Measurements from ENCODE around the gene VILL. TPM values are rescaled to one million over a fixed set of nuclear protein-coding genes. Genes with fewer than 3 reads are reported as not detected.

The VILL gene
- total RNA-seq, 1 donor from 2014 or later: 13.7 TPM

- no peak for DNase-seq (ENCODE audit: low spot score)
- H3K4me1 Mint-ChIP-seq (ENCODE audit: unreplicated experiment): peaks cover 15% of the 10 kb centered on the region
- no peaks in the 10 kb centered on the region for H3K9me3 Mint-ChIP-seq (ENCODE audit: unreplicated experiment)
- TF ChIP-seq CTCF (IDR thresholded peaks at IDR 0.05; ENCODE audit: unreplicated experiment): no peak
- H3K27ac Mint-ChIP-seq (ENCODE audit: unreplicated experiment): no peak overlapping the region
- no peak overlapping the region for H3K4me3 Mint-ChIP-seq (ENCODE audit: unreplicated experiment)
- H3K27me3 Mint-ChIP-seq (ENCODE audit: unreplicated experiment): peaks cover 28% of the 10 kb centered on the region
- H3K36me3 Mint-ChIP-seq (ENCODE audit: low read depth, unreplicated experiment): peaks cover 4% of the 10 kb centered on the region
Observed at GRCh38 chr3:38036286-38036685, 45.7 kb downstream of the VILL start.

- peaks cover 25% of the 10 kb centered on the region for H3K27me3 Mint-ChIP-seq (ENCODE audit: unreplicated experiment)
- H3K36me3 Mint-ChIP-seq (ENCODE audit: low read depth, unreplicated experiment): peaks cover 4% of the 10 kb centered on the region
- H3K4me1 Mint-ChIP-seq (ENCODE audit: unreplicated experiment): peaks cover 15% of the 10 kb centered on the region
- no peak for DNase-seq (ENCODE audit: low spot score)
- no peak for TF ChIP-seq CTCF (IDR thresholded peaks at IDR 0.05; ENCODE audit: unreplicated experiment)
- H3K9me3 Mint-ChIP-seq (ENCODE audit: unreplicated experiment): no peaks in the 10 kb centered on the region
- H3K4me3 Mint-ChIP-seq (ENCODE audit: unreplicated experiment): no peak overlapping the region
- H3K27ac Mint-ChIP-seq (ENCODE audit: unreplicated experiment): no peak overlapping the region
Observed at GRCh38 chr3:38036906-38037305, 46.3 kb downstream of the VILL start.

- H3K27me3 Mint-ChIP-seq (ENCODE audit: unreplicated experiment): peaks cover 25% of the 10 kb centered on the region
Observed at GRCh38 chr3:38038447-38038911, 47.9 kb downstream of the VILL start.

GRCh38 chr3:38039101-38039898, 48.7 kb downstream of the VILL start, which contains the start of gene DLEC1:
TSS of gene DLEC1 (plus strand) at chr3:38039208. CDS start at chr3:38039226, 18 bp downstream.
- peaks cover 15% of the 10 kb centered on the region for H3K4me1 Mint-ChIP-seq (ENCODE audit: unreplicated experiment)
- peak within 1 kb of the TSS; percentile 85 for H3K4me3 Mint-ChIP-seq (ENCODE audit: unreplicated experiment)
- no peaks in the 10 kb centered on the region for H3K9me3 Mint-ChIP-seq (ENCODE audit: unreplicated experiment)
- peak; percentile 57 for DNase-seq (ENCODE audit: low spot score)
- H3K27me3 Mint-ChIP-seq (ENCODE audit: unreplicated experiment): peaks cover 23% of the 10 kb centered on the region
- H3K36me3 Mint-ChIP-seq (ENCODE audit: low read depth, unreplicated experiment): peaks cover 4% of the 10 kb centered on the region
- TF ChIP-seq CTCF (IDR thresholded peaks at IDR 0.05; ENCODE audit: unreplicated experiment): no peak
- peak within 1 kb of the TSS; percentile 55 for H3K27ac Mint-ChIP-seq (ENCODE audit: unreplicated experiment)

More at GRCh38 chr3:38038447-38038911, 47.9 kb downstream of the VILL start:
- peak overlapping the region; percentile 85 for H3K4me3 Mint-ChIP-seq (ENCODE audit: unreplicated experiment)
- no peak for TF ChIP-seq CTCF (IDR thresholded peaks at IDR 0.05; ENCODE audit: unreplicated experiment)
- no peaks in the 10 kb centered on the region for H3K9me3 Mint-ChIP-seq (ENCODE audit: unreplicated experiment)
- H3K27ac Mint-ChIP-seq (ENCODE audit: unreplicated experiment): peak overlapping the region; percentile 34
- H3K36me3 Mint-ChIP-seq (ENCODE audit: low read depth, unreplicated experiment): peaks cover 4% of the 10 kb centered on the region
- H3K4me1 Mint-ChIP-seq (ENCODE audit: unreplicated experiment): peaks cover 15% of the 10 kb centered on the region
- DNase-seq (ENCODE audit: low spot score): no peak

- Mint-ChIP-seq H3K36me3 (ENCODE audit: low read depth, unreplicated experiment) (peaks cover 4% of the 10 kb centered on the region), H3K4me3 (ENCODE audit: unreplicated experiment) (peak overlapping the region; percentile 85), H3K27me3 (ENCODE audit: unreplicated experiment) (peaks cover 23% of the 10 kb centered on the region), H3K4me1 (ENCODE audit: unreplicated experiment) (peaks cover 15% of the 10 kb centered on the region), H3K27ac (ENCODE audit: unreplicated experiment) (peak overlapping the region; percentile 55), H3K9me3 (ENCODE audit: unreplicated experiment) (no peaks in the 10 kb centered on the region)
- no peak for DNase-seq (ENCODE audit: low spot score)
- no peak for TF ChIP-seq CTCF (IDR thresholded peaks at IDR 0.05; ENCODE audit: unreplicated experiment)
Observed at GRCh38 chr3:38039899-38040261, 49.3 kb downstream of the VILL start.
